ENCODE measurements around the gene ZNF385A. TPM values are rescaled to one million over a fixed set of nuclear protein-coding genes. Genes with fewer than 3 reads are reported as not detected.

Gene ZNF385A
- total and polyA plus RNA-seq, 8 donors = 8.2 to 19.0 (median 10.7) TPM

DNA sequence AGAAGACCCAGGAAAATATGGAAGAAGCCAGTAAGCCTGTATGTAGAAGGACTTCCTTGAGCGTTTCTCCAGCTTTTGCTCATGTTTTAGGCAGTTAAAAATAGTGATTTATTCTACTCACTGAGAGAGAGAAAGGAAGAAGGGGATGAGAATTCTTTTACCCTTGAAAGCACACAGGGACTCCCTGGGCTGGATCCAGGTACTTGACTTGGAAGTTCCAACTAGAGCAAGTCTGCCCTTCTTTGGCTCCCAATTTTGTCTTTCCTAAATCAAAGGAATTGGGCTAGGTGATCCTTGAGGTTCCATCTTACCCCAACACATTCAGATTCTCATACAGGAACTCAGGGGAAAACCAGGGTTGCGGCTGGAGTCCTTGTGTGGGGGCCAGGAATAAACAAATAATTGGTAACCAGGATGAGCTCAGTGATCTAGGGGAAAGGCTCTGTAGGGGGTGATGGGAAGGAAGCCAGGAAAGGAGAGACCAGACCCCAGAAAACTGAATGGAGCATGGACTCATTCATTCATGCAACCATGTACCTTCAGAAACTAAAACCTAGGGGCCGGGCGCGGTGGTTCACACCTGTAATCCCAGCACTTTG is 46.0 kb upstream of the ZNF385A start:
- H3K4me1 ChIP-seq = peaks cover 22 to 80% of the 10 kb centered on the region in 2 donors
- H3K27ac ChIP-seq = peak overlapping the region in 1 of 2 donors; percentile 16
- ATAC-seq (no peak), DNase-seq (no peak)
- no peaks in the 10 kb centered on the region for H3K27me3 ChIP-seq
- H3K4me3 ChIP-seq = no peak overlapping the region
- intact Hi-C loops (cut with DNase I) = no loop called here
- H3K9me3 ChIP-seq = no peaks in the 10 kb centered on the region
- H3K36me3 ChIP-seq = no peaks in the 10 kb centered on the region
- TF ChIP-seq, protein P1, sequence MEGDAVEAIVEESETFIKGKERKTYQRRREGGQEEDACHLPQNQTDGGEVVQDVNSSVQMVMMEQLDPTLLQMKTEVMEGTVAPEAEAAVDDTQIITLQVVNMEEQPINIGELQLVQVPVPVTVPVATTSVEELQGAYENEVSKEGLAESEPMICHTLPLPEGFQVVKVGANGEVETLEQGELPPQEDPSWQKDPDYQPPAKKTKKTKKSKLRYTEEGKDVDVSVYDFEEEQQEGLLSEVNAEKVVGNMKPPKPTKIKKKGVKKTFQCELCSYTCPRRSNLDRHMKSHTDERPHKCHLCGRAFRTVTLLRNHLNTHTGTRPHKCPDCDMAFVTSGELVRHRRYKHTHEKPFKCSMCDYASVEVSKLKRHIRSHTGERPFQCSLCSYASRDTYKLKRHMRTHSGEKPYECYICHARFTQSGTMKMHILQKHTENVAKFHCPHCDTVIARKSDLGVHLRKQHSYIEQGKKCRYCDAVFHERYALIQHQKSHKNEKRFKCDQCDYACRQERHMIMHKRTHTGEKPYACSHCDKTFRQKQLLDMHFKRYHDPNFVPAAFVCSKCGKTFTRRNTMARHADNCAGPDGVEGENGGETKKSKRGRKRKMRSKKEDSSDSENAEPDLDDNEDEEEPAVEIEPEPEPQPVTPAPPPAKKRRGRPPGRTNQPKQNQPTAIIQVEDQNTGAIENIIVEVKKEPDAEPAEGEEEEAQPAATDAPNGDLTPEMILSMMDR (IDR thresholded peaks at IDR 0.05) = no peak

DNA sequence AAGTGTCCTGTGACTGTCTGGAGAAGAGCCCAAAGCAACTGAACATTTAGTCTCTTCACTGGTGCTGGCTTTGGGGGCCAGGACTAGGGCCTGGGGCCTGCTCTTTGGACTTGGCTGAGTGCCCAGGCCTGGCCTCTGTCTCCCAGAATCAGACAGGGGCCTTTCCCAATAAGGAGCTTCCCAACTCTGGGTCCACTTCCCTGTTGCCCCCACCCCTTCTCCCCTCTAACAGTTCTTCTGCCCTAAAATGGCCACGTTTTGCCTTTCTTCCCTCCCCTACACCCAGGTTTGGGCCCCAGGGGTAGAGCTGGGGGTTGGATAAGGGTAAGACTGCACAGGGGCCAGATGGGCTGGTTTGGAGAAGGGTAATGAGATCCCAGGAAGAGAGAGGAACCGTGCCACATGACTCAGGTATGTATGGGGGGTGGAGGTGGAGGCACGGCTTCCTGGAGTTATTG is 44.5 kb upstream of the ZNF385A start:
- H3K27ac ChIP-seq = peak overlapping the region in 1 of 2 donors; percentile 71
- DNase-seq (no peak), ATAC-seq (no peak)
- peaks cover 22 to 80% of the 10 kb centered on the region in 2 donors for H3K4me1 ChIP-seq
- TF ChIP-seq, protein P1 (IDR thresholded peaks at IDR 0.05) = no peak
- H3K9me3 ChIP-seq = no peaks in the 10 kb centered on the region
- no peaks in the 10 kb centered on the region for H3K27me3 ChIP-seq
- no peaks in the 10 kb centered on the region for H3K36me3 ChIP-seq
- no peak overlapping the region for H3K4me3 ChIP-seq
- intact Hi-C loops (cut with DNase I) = no loop called here

DNA sequence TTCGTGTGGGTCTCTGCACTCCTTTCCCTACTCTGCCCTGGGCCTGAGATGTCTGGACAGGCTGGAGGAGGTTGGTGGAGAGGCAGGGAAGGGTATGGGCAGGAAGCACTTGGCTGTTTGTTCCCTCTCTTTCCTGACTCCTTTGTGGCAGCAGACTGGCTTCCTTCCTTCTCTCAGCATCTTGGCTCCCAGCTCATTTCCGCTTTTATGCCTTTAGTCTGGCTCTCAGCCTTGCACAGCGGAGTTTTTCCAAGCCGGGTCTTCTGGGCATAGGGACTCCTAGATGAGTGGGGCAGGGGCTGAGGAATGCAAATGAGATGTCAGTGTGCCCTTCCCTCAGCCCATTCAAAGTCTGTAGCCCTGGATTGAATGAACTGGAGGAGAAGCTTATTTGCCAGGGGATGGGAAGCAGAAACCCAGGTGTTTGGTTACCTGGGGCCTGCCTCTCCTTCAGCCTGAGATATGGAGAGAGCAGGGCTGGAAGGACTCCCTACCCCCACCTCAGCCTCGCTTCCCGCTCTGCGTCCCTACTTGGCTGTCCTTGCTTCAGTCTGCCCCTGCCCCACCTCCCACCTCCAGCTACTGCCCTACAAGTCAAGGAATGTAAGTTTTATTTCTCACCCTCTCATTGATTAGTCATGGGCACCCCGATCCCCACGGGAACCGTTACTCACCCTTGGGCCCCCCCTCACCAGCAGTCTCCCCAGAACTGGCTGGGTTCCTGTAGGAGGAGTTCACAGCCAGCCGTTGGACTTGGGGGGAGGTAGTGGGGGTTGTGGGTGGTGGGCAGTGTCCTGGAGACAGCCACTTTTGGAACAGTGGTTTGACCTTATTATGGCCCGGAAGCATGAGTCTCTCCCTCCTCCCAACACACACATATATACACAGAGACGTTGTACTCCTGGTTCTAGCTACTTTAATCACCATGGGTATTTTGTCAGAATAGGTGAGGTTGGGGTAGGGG is 43.8 kb upstream of the ZNF385A start:
- Histone ChIP-seq H3K27ac (peak overlapping the region; percentile 36 to 71), H3K4me1 (peaks cover 21 to 80% of the 10 kb centered on the region in 2 donors), H3K4me3 (no peak overlapping the region), H3K27me3 (no peaks in the 10 kb centered on the region), H3K9me3 (no peaks in the 10 kb centered on the region), H3K36me3 (no peaks in the 10 kb centered on the region)
- intact Hi-C loops (cut with DNase I) = no loop called here
- TF ChIP-seq, protein P1 (IDR thresholded peaks at IDR 0.05) = no peak
- ATAC-seq = peak; percentile 26
- no peak for DNase-seq

DNA sequence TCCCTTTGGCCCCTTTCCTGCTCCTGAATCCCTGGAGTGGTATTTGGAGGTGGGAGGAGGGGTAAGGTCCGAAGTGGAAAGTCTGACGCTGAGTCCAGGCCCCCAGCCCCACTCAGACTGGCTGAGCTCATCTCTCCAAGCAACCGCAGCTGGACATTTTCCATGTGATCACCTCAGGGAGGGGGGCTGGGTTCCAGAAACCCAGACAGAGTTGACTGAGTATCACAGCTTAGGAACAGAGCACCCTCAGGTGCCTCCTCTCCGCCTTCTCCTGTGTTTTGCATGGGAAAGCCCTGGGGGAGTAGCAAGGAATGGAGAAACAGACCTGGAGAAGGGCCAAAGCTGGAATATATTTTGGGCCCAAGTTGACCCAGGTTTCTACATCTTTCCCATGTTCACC is 42.6 kb upstream of the ZNF385A start:
- Histone ChIP-seq H3K4me3 (no peak overlapping the region), H3K27ac (peak overlapping the region in 1 of 2 donors; percentile 50), H3K36me3 (no peaks in the 10 kb centered on the region), H3K4me1 (peaks cover 16 to 82% of the 10 kb centered on the region in 2 donors), H3K27me3 (no peaks in the 10 kb centered on the region), H3K9me3 (no peaks in the 10 kb centered on the region)
- DNase-seq = no peak
- intact Hi-C loops (cut with DNase I) = no loop called here
- TF ChIP-seq, protein P1 (IDR thresholded peaks at IDR 0.05) = no peak
- no peak for ATAC-seq

DNA sequence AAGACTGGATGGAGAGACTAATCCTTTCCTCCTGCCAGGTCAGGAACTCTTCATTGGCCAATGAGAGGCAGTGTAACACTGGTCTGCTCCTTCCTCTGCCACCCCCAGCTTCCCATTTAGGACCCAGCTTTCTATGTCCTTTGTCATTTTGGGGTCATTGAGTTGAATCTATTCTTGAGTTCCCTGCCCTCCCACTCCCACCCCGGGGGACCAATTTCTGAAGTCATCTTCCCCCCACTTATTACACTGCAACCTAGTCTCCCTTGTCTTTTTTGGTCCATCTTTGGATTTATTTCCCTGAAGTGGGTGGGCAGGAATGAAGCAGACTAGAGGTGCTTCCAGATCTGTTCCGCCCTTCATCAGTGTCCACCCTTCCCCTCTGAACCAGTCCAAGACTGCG is 42.2 kb upstream of the ZNF385A start:
- Histone ChIP-seq H3K9me3 (no peaks in the 10 kb centered on the region), H3K27me3 (no peaks in the 10 kb centered on the region), H3K4me1 (peaks cover 16 to 82% of the 10 kb centered on the region in 2 donors), H3K4me3 (no peak overlapping the region), H3K27ac (peak overlapping the region in 1 of 2 donors; percentile 50), H3K36me3 (no peaks in the 10 kb centered on the region)
- DNase-seq = no peak
- TF ChIP-seq, protein P1 (IDR thresholded peaks at IDR 0.05) = no peak
- intact Hi-C loops (cut with DNase I) = no loop called here
- no peak for ATAC-seq
